Naive B cell (primary cell): ENCODE data around the gene EDC3. TPM values are rescaled to one million over a fixed set of nuclear protein-coding genes. Genes with fewer than 3 reads are reported as not detected.

ENCODE experiments used
- ATAC-seq, 2 donors: fragments of 150-1000 bp; cut with Tn5 transposase; 2 replicates each; pipeline ENCODE4 v1.10.0; 2021; ENCODE audit warnings: low read depth in 2 of 2, mild to moderate bottlenecking in 2 of 2, moderate library complexity in 2 of 2
- DNase-seq: peaks from one replicate; pipeline ENCODE4 v3.0.0; 2022
- H3K27ac Mint-ChIP-seq, 6 donors: one replicate each; pipeline ENCODE4 v1.8.0; 2020 to 2022; ENCODE audit warnings: mild to moderate bottlenecking in 6 of 6, mixed read lengths in 6 of 6, moderate library complexity in 5 of 6, inconsistent platforms in 2 of 6
- H3K27me3 Mint-ChIP-seq, 3 donors: one replicate each; pipeline ENCODE4 v1.8.0; 2021 to 2022; ENCODE audit warnings: mixed read lengths in 3 of 3, mild to moderate bottlenecking in 1 of 3
- H3K36me3 Mint-ChIP-seq, 2 donors: one replicate each; pipeline ENCODE4 v1.8.0; 2020 to 2022; ENCODE audit warnings: mixed read lengths in 2 of 2, inconsistent platforms in 1 of 2, mild to moderate bottlenecking in 1 of 2
- H3K4me1 Mint-ChIP-seq, 3 donors: one replicate each; pipeline ENCODE4 v1.8.0; 2020 to 2022; ENCODE audit warnings: mixed read lengths in 3 of 3, inconsistent platforms in 1 of 3, mild to moderate bottlenecking in 1 of 3, moderate library complexity in 1 of 3
- H3K4me3 Mint-ChIP-seq, 8 donors: one replicate each; pipeline ENCODE4 v1.8.0; 2020 to 2022; ENCODE audit warnings: mild to moderate bottlenecking in 8 of 8, mixed read lengths in 8 of 8, moderate library complexity in 8 of 8, inconsistent platforms in 2 of 8
- H3K9me3 Mint-ChIP-seq, 7 donors: one replicate each; pipeline ENCODE4 v1.8.0; 2020 to 2022; ENCODE audit warnings: mixed read lengths in 7 of 7, mild to moderate bottlenecking in 5 of 7, inconsistent platforms in 2 of 7, moderate library complexity in 1 of 7
- polyA plus RNA-seq, 6 donors: library from polyadenylated mRNA; unstranded; fragments of 300-500 nt; fragmentation: Illumina TruSeq; gene quantifications; one replicate each; pipeline ENCODE4 v1.2.3, GENCODE V29; 2021; ENCODE audit warnings: low read depth in 6 of 6

EDC3 gene
- polyA plus RNA-seq, 6 donors from 2014 or later = 14.4 to 30.1 (median 24.1) TPM

DNA sequence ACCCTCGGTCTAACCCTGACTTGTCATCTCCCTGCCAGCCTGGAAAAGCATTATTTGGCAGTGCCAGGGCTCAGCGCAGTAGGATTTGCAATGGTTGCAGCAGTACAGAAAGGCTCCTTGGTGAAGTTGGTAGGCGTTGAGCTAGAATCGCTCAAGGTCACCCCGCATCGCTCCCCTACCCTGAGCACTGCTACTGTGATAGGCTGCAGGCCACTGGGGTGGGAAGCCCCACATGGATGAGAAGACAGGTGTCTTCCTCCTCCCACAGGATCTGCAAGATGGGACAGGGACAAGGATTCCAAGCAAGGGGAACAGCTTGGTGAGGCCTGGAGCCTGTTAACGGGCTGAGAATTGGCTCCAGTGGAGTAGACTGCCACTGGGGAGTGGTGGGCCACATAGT, 69.5 kb downstream of the EDC3 start:
- H3K4me1 Mint-ChIP-seq = peaks cover 52 to 66% (median 57%) of the 10 kb centered on the region in 3 donors
- ATAC-seq (no peak), DNase-seq (no peak)
- peak overlapping the region in 5 of 6 donors; percentile 90 to 99 (median 94) for H3K27ac Mint-ChIP-seq
- H3K4me3 Mint-ChIP-seq = peak overlapping the region in 3 of 8 donors; percentile 47 to 84 (median 49)
- H3K27me3 Mint-ChIP-seq = no peaks in the 10 kb centered on the region
- peaks cover 4 to 10% of the 10 kb centered on the region in 2 donors for H3K36me3 Mint-ChIP-seq
- no peaks in the 10 kb centered on the region for H3K9me3 Mint-ChIP-seq

DNA sequence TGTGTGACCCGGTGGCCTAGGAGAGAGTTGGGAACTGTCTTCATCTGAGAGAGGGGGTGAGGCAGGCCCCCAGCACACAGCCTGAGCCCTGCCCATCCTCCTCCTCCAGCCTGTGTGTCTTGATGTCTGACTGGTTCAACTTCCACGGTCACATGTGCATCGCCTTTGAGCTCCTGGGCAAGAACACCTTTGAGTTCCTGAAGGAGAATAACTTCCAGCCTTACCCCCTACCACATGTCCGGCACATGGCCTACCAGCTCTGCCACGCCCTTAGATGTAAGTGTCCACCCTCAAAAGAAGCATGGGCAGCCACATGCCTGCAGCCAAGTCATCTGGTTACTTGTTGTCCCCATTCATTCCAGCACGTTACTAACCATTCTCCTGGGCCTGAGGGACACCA, 70.1 kb downstream of the EDC3 start:
- no peaks in the 10 kb centered on the region for H3K27me3 Mint-ChIP-seq
- H3K27ac Mint-ChIP-seq = peak overlapping the region in 5 of 6 donors; percentile 15 to 90 (median 84)
- peak overlapping the region in 1 of 8 donors; percentile 66 for H3K4me3 Mint-ChIP-seq
- DNase-seq (no peak), ATAC-seq (no peak)
- peaks cover 4 to 17% of the 10 kb centered on the region in 2 donors for H3K36me3 Mint-ChIP-seq
- no peaks in the 10 kb centered on the region for H3K9me3 Mint-ChIP-seq
- peaks cover 52 to 66% (median 57%) of the 10 kb centered on the region in 3 donors for H3K4me1 Mint-ChIP-seq

DNA sequence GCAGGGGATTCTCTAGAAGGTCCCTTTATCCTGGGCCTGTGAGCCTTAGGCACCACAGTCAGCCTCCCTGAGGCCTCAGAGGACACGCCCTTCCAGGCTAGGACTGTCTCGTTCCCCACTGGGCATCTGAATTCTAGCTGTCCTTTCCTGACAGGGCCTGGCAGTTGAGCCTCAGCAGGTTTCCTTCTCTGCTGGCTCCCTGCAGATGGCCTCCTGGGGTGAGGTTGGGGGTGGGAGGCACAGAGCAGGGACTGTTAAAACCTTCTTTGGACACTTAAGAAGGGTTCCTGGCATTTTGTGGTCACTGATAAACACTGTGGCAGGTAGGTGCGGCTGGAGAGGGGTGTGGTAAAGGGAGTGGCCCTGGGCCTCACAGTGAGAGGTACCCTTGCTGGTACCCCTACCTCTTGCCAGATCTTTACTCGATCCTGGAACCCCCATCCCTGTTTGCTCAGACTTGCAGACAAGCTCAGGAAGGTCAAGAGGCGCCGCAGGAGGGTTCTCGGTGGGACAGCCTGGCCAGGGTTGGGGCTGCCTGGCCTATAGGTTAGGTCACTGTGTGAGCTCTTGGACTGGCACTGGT, 71.7 kb downstream of the EDC3 start:
- no peaks in the 10 kb centered on the region for H3K9me3 Mint-ChIP-seq
- peaks cover 50 to 68% (median 51%) of the 10 kb centered on the region in 3 donors for H3K4me1 Mint-ChIP-seq
- peak overlapping the region in 2 of 8 donors; percentile 38 to 44 for H3K4me3 Mint-ChIP-seq
- H3K36me3 Mint-ChIP-seq = peaks cover 4 to 18% of the 10 kb centered on the region in 2 donors
- H3K27ac Mint-ChIP-seq = peak overlapping the region in 5 of 6 donors; percentile 24 to 90 (median 65)
- no peak for DNase-seq
- ATAC-seq = no peak
- no peaks in the 10 kb centered on the region for H3K27me3 Mint-ChIP-seq

DNA sequence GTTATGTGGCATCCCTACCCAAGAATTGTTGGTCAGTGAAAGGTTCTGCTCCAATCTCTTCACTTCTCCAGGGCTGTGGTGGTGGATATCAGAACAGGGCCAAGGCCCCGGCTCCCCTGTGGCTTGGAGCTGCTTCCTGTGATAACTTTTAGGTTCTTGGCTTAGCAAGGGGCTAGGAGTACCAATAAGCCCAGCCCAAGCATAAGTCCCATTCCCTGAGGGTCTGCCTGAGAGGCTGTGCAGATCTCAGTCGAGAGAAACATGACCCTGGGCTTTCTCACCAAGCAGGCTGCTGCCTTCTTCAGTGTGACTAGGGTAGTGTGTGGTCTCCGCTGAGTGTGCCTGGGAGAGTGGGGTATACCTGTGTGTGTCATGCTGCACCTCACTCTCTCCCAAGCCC, 73.1 kb downstream of the EDC3 start:
- Mint-ChIP-seq H3K36me3 (peaks cover 4 to 10% of the 10 kb centered on the region in 2 donors), H3K27ac (peak overlapping the region in 3 of 6 donors; percentile 19 to 75 (median 36)), H3K4me3 (no peak overlapping the region), H3K4me1 (peaks cover 45 to 68% (median 49%) of the 10 kb centered on the region in 3 donors), H3K9me3 (no peaks in the 10 kb centered on the region), H3K27me3 (no peaks in the 10 kb centered on the region)
- DNase-seq (no peak), ATAC-seq (no peak)

DNA sequence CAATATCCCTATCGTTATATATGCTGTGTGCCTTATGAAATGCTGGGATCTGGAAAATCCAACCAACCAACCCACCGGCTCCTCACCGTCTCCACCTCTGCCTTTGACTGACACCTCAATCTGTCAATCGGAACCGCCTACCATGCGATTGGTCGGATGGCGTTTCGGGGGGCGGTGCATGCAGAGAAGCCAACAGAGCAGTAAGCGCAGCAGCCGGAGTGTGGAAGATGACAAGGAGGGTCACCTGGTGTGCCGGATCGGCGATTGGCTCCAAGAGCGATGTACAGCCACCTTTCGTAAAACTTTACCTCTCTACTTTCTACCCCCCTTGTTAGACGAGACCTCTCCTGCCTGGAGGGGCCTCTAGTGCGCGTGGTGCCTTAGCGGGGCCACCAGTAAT, 73.9 kb downstream of the EDC3 start:
- Mint-ChIP-seq H3K27me3 (no peaks in the 10 kb centered on the region), H3K36me3 (peaks cover 0 to 10% of the 10 kb centered on the region in 2 donors), H3K4me3 (peak overlapping the region in 1 of 8 donors; percentile 33), H3K27ac (peak overlapping the region in 2 of 6 donors; percentile 54 to 86), H3K9me3 (no peaks in the 10 kb centered on the region), H3K4me1 (peaks cover 45 to 68% (median 49%) of the 10 kb centered on the region in 3 donors)
- DNase-seq (no peak), ATAC-seq (no peak)

DNA sequence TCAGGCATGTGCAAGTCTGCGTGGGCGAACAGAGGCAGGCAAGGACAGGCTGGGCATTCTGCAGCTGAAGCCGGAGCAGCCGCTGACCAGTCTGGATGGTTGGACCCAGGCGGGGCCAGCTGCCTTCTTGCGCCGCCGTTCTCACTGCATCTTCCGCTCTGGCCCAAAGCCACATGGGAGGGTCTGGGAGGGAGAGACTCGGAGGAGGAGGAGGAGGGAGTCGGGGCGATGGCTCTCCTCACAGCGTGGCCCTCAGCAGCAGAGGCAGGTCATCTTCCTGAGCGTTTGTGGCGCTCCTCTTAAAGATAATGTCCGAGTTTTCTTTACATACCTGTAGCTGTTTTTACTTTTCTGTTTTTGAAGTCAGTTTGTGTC, 74.3 kb downstream of the EDC3 start:
- Mint-ChIP-seq H3K36me3 (peaks cover 0 to 10% of the 10 kb centered on the region in 2 donors), H3K4me1 (peaks cover 47 to 68% (median 49%) of the 10 kb centered on the region in 3 donors), H3K4me3 (peak overlapping the region in 1 of 8 donors; percentile 33), H3K27me3 (no peaks in the 10 kb centered on the region), H3K9me3 (no peaks in the 10 kb centered on the region), H3K27ac (peak overlapping the region in 3 of 6 donors; percentile 54 to 97 (median 83))
- DNase-seq (no peak), ATAC-seq (no peak)

DNA sequence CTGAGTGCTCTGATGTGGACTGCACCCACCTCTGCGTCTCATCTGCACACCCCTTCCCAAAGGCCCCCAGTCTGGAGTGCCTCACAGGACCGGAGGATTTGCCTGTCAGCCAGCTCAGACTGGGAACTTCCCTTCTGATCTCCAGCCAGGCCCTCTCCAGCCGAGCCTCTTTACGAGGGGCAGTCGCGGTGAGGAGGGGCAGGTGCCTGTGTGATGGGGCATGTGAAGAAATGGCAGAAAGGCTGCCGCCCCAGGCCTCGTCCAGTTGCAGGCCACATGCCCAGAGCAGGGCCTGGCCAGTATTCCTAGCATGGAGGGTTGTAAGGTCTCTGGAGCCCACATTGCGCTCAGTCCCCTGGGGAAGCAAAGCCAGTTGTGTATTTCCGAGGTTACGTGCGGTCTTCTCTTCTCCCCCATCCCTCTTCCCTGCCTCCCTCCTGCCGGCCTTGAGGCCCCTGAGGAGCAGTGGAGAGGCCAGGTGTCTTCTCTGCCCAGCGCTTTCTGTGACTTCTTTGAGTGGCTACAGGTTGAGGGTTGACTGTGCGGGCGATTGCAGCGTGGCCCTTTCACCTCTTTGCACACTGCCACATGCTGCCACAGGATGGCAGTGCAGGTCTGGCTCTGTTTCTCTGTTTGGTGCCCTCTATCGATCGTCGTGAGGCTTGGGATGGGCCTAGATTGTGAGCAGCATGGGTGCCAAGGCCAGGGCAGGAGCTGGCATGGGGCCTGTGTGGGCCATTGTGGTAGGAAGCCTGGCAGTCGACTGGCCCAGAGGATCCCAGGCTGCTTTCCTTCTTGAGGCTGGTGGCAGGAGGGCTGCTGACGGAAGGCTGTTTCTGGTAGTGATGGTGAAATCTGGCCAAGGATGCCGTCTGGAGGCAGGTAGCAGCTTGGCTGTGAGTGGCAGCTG, 74.9 kb downstream of the EDC3 start:
- peak overlapping the region in 3 of 8 donors; percentile 16 to 99 (median 35) for H3K4me3 Mint-ChIP-seq
- DNase-seq (peak; percentile 73), ATAC-seq (peak; percentile 86 to 92)

DNA sequence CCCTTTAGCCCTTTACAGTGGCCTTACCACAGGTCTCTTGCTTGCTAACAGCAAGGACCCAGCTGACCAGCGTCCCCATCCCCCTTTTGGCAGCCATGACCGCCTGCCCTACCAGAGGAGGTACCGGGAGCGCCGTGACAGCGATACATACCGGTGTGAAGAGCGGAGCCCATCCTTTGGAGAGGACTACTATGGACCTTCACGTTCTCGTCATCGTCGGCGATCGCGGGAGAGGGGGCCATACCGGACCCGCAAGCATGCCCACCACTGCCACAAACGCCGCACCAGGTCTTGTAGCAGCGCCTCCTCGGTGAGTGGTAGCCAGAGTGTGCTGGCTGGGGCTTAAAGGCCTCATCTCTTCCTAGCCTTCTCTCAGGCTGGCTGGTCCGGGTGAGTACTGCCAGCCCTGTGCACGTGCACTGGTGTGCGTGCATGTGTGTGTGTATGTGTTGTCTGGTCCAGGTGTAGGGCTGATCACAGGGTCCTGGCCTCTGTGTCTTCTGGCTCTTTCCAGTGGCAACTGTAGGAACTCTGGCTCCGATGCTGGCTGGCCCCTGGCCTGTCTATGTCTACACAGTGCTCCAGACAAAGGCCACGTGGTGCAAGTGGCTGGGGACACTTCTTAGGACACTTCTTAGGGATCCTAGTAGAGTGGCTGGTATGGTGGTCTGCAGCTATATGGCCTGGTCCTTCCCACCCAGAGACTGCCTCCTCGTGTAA, 75.7 kb downstream of the EDC3 start:
- Mint-ChIP-seq H3K9me3 (no peaks in the 10 kb centered on the region), H3K4me3 (peak overlapping the region in 1 of 8 donors; percentile 99), H3K27ac (peak overlapping the region in 3 of 6 donors; percentile 49 to 69 (median 59)), H3K27me3 (no peaks in the 10 kb centered on the region), H3K4me1 (peaks cover 39 to 55% (median 50%) of the 10 kb centered on the region in 3 donors), H3K36me3 (peaks cover 0 to 10% of the 10 kb centered on the region in 2 donors)
- ATAC-seq (no peak), DNase-seq (no peak)

More for the DNA sequence above, 74.9 kb downstream of the EDC3 start:
- Mint-ChIP-seq H3K9me3 (no peaks in the 10 kb centered on the region), H3K36me3 (peaks cover 0 to 10% of the 10 kb centered on the region in 2 donors), H3K27me3 (no peaks in the 10 kb centered on the region), H3K27ac (peak overlapping the region; percentile 63 to 97 (median 84)), H3K4me1 (peaks cover 43 to 63% (median 49%) of the 10 kb centered on the region in 3 donors)

DNA sequence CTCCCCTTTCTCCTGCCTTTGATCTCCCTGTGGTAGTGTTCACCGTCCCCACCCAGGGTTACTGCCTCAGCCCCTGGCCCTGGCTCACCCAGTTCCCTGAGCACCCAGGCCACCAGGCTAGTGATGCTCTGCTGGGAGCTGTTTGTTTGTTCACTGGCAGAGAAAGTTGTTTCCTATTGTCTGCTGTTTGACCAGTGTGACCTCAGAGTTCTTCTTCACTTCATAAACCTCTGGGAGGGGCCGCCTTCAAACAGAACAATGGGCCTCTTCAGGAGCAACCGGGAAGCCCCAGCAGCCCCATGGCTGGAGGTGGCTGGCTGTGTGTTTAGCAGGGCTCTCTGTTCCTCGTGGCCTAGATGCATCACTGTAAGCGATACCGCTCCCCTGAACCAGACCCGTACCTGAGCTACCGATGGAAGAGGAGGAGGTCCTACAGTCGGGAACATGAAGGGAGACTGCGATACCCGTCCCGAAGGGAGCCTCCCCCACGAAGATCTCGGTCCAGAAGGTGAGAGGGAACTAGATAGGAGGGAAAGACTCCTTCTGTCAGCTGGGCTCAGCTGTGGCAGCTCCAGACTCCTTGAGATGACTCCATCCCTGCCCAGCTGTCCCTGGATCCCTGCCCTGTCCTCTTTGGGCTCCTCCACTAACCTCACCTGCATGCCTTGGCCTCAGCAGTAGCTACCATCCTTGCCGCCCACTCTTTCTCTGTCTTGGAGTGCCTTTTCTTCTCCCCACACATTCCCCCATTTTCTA, 76.8 kb downstream of the EDC3 start:
- Mint-ChIP-seq H3K36me3 (peaks cover 0 to 10% of the 10 kb centered on the region in 2 donors), H3K4me3 (peak overlapping the region in 3 of 8 donors; percentile 54 to 99 (median 61)), H3K27ac (peak overlapping the region in 3 of 6 donors; percentile 51 to 87 (median 59)), H3K4me1 (peaks cover 38 to 57% (median 55%) of the 10 kb centered on the region in 3 donors), H3K9me3 (no peaks in the 10 kb centered on the region), H3K27me3 (no peaks in the 10 kb centered on the region)
- DNase-seq (no peak), ATAC-seq (no peak)

DNA sequence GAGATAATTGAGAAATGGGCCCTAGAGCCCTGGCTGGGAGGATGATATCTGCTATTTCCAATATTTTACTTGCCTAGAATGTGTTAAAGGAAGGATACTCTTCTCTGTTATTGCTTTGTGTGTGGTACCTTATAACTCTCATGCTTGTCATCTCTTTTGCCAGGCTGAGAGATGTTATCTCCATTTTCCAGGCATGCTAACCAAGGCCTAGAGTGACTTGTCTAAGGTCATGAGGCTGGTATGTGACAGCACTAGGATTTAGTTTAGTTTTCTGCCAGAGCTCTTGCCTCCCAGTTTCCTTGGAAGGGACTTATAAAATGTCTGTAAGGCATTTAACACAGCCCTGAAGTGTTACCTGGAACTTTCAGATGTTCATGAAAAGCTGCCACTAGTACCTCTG, 78.8 kb downstream of the EDC3 start:
- DNase-seq (no peak), ATAC-seq (no peak)
- Mint-ChIP-seq H3K4me1 (peaks cover 32 to 67% (median 63%) of the 10 kb centered on the region in 3 donors), H3K9me3 (no peaks in the 10 kb centered on the region), H3K36me3 (peaks cover 0 to 10% of the 10 kb centered on the region in 2 donors), H3K27me3 (no peaks in the 10 kb centered on the region), H3K4me3 (peak overlapping the region; percentile 87 to 99 (median 94)), H3K27ac (peak overlapping the region; percentile 47 to 99 (median 96))

DNA sequence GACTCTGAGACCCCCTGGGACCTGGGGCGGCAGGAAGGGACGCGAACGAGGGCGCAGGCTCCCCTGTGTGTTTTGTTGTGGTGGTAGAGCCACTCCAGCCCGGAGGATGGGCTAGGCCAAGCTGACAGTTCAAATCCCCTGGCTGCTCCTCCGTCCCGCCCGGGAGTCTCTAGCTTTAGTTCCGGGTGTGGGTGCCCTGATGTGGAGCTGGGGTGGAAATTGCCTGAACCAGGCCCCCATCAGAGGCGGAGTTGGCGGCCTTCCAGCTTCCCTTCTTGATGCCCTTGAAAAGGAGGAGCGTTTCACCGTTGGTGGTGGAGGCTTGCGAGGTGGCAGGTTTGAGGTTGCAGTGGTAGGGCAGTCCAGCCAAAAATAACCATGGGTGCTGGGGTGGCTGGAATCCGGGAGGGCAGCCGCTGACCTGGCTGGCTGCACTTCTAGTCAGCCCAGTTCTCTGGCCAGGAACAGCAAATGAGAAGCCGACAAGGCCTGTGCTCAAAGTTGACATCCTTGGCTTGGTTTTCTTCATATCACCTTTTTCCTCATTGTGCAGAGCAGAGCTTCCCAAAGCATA, 79.4 kb downstream of the EDC3 start:
- no peak for ATAC-seq
- peaks cover 29 to 63% (median 63%) of the 10 kb centered on the region in 3 donors for H3K4me1 Mint-ChIP-seq
- H3K27me3 Mint-ChIP-seq = no peaks in the 10 kb centered on the region
- peak overlapping the region; percentile 87 to 99 (median 94) for H3K4me3 Mint-ChIP-seq
- no peak for DNase-seq
- peak overlapping the region; percentile 47 to 99 (median 96) for H3K27ac Mint-ChIP-seq
- no peaks in the 10 kb centered on the region for H3K9me3 Mint-ChIP-seq
- H3K36me3 Mint-ChIP-seq = peaks cover 0 to 9% of the 10 kb centered on the region in 2 donors
